GM18873 (cell line): Measurements from ENCODE around the gene PTPRN2.
"Not testable (repeated sequence)": the region's sequence is repeated elsewhere in the genome, so short reads cannot be mapped to it uniquely, and the experiment has no call there.

Experiments used
- ATAC-seq: cut with Tn5 transposase; IDR thresholded peaks from one replicate; pipeline ENCODE4 v1.9.1; 2021; ENCODE audit warnings: mild to moderate bottlenecking, moderate library complexity, moderate number of reproducible peaks; ENCODE audit not compliant: unreplicated experiment, low FRiP score

Gene PTPRN2

GRCh38 chr7:157927313-157927925 lies 660.2 kb downstream of the PTPRN2 start:
- ATAC-seq: no peak

GRCh38 chr7:157926521-157927150 lies 661.0 kb downstream of the PTPRN2 start:
- no peak for ATAC-seq

GRCh38 chr7:157926107-157926506 lies 661.5 kb downstream of the PTPRN2 start:
- no peak for ATAC-seq

- ATAC-seq: no peak
Measured at GRCh38 chr7:157925383-157925875, 662.2 kb downstream of the PTPRN2 start.

GRCh38 chr7:157923903-157924630 lies 663.6 kb downstream of the PTPRN2 start:
- ATAC-seq: no peak

- ATAC-seq: no peak
Measured at GRCh38 chr7:157922576-157922975, 665.0 kb downstream of the PTPRN2 start.

GRCh38 chr7:157918326-157919080 lies 669.1 kb downstream of the PTPRN2 start:
- ATAC-seq: no peak

GRCh38 chr7:157916946-157917640 lies 670.5 kb downstream of the PTPRN2 start:
- ATAC-seq: no peak

GRCh38 chr7:157910446-157910845 lies 677.2 kb downstream of the PTPRN2 start:
- no peak for ATAC-seq

- not testable (repeated sequence) for ATAC-seq
Measured at GRCh38 chr7:157910045-157910444, 677.6 kb downstream of the PTPRN2 start.

GRCh38 chr7:157909370-157909769 lies 678.3 kb downstream of the PTPRN2 start:
- ATAC-seq: no peak

GRCh38 chr7:157908006-157908782 lies 679.4 kb downstream of the PTPRN2 start:
- ATAC-seq: no peak

GRCh38 chr7:157907091-157907490 lies 680.5 kb downstream of the PTPRN2 start:
- no peak for ATAC-seq

GRCh38 chr7:157906583-157906982 lies 681.0 kb downstream of the PTPRN2 start:
- ATAC-seq: no peak

GRCh38 chr7:157905651-157906461 lies 681.8 kb downstream of the PTPRN2 start:
- no peak for ATAC-seq

GRCh38 chr7:157904866-157905570 lies 682.6 kb downstream of the PTPRN2 start:
- no peak for ATAC-seq

- ATAC-seq: no peak
Measured at GRCh38 chr7:157904211-157904865, 683.3 kb downstream of the PTPRN2 start.

GRCh38 chr7:157903710-157904109 lies 683.9 kb downstream of the PTPRN2 start:
- no peak for ATAC-seq
